ENCODE data around the gene ARHGAP42.
"Not testable (repeated sequence)": the region's sequence is repeated elsewhere in the genome, so short reads cannot be mapped to it uniquely, and the experiment has no call there.

The ARHGAP42 gene, protein sequence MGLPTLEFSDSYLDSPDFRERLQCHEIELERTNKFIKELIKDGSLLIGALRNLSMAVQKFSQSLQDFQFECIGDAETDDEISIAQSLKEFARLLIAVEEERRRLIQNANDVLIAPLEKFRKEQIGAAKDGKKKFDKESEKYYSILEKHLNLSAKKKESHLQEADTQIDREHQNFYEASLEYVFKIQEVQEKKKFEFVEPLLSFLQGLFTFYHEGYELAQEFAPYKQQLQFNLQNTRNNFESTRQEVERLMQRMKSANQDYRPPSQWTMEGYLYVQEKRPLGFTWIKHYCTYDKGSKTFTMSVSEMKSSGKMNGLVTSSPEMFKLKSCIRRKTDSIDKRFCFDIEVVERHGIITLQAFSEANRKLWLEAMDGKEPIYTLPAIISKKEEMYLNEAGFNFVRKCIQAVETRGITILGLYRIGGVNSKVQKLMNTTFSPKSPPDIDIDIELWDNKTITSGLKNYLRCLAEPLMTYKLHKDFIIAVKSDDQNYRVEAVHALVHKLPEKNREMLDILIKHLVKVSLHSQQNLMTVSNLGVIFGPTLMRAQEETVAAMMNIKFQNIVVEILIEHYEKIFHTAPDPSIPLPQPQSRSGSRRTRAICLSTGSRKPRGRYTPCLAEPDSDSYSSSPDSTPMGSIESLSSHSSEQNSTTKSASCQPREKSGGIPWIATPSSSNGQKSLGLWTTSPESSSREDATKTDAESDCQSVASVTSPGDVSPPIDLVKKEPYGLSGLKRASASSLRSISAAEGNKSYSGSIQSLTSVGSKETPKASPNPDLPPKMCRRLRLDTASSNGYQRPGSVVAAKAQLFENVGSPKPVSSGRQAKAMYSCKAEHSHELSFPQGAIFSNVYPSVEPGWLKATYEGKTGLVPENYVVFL

DNA sequence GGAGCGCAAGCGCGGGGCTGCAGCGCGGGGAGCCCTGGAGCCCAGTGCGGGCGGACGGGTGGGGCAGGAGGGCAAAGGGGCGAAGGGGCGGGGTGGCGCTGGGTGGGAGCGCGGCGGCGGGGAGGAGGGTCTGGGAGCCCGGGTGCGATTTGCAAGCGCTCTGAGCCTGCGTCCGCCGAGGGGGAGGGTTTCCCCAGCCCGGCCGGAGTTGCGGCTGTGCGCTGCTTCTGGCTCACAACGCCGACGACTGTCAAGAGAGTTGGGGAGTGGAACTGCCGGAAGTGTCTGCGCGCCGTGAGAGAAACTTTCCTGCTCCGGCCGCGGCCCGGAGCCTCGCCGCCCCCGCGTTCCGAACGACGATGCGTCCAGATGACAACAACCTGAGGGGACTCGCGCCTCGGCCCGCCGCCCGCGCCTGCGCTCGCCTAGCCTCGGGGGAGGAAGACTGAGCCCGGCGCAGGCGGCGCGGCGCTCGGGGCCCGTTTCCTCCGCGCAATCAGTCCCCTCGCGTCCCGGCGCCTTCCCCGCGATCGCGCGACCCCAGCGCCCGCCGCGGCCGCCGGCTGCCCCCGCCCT is at the start of gene ARHGAP42:
ARHGAP42 (plus strand) TSS at position 235 of the 576 bp plus-strand sequence. CDS start 391 bp downstream, outside the sequence.
- DNase-seq: no peak

DNA sequence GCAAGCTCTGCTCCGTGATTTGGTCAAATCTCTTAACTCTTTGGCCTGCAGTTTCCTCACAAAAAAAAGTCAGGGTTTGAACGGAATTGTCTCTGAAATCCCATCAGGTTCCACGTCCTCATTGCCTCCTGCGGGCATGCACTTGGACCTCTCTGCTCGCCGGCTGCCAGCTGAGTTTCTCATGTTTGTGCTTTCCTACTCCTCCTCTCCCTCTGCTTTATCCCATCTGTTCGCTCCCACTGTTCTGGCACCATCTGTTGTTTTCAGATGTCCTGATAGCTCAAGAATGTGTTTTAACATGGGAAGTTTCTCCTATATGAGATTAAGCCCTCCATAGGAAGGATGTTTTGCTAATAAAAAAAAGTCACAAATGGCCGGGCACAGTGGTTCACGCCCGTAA is 49.4 kb upstream of the ARHGAP42 start:
- no peak for DNase-seq

DNA sequence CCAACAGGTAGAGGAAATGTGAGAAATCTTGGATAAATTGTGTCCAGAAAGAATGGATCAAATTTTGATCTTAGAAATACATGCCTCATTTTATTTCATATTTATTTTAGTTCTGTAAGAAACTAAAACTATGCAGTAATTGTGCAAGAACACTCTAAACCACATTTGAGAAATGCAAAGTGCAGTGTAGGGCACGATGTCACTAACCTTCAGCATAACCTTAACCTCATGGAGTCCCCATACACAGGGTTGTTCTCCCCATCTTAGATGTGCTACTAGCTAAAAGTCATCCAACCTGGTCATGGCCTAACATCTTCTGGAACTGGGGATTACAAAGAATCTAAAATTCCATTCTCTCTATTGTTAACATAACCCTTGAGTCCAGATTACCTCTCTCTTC is 48.4 kb upstream of the ARHGAP42 start:
- no peak for DNase-seq

DNA sequence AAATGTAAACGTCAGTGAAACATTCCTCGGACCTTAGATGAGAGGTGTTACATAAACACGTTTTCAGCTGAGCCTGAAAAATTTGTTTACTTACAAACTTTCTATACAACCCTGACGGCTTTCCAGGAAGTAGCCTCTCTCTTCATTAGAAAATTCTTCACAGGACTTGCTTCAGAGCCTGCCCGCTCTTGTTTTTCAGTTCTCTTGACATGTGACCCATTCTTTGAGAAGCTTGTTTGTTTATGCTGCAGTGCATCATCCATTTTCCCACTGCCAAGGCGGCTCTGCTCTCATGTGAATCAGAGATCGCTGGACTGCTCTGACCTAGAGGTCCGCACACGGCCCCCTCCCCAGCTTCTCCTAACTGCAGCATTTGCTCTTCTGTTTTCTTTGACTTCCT is 47.9 kb upstream of the ARHGAP42 start:
- no peak for DNase-seq

DNA sequence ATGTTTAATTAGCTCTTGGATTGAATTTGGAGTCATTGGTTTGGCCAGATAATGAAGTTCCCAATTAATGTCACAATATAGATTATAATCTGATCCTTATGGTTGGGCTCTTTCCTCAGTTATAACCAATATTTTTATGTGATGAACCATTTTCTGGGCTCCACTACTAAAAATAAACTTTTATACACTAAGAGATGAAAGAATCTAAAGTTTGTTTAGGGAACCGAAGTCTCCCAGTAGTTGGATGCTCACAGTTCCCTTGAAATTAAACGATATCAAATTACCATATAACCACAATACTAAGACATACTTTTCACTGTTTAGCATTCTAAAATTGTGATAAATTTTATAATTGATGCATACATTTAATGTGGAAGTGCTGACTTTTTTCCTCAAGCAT is 47.0 kb upstream of the ARHGAP42 start:
- DNase-seq: no peak

DNA sequence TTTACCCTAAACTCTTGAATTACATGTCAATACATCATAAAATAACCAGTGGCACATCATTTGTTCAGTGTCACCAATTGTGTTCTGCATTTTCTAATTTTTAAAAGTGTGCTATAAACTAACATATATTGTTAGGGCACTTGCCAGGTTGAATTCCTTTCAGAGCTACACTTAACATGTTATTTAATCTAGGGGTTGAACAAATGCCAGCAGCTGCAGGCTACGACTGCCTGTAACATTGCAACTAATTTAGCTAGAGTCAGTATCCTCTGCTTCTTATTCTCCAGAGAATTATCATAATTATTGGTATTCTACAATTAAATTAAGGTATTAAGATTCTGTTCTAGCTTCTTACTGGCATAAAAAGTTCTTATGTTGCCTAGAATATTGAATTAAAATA is 46.4 kb upstream of the ARHGAP42 start:
- DNase-seq: no peak

DNA sequence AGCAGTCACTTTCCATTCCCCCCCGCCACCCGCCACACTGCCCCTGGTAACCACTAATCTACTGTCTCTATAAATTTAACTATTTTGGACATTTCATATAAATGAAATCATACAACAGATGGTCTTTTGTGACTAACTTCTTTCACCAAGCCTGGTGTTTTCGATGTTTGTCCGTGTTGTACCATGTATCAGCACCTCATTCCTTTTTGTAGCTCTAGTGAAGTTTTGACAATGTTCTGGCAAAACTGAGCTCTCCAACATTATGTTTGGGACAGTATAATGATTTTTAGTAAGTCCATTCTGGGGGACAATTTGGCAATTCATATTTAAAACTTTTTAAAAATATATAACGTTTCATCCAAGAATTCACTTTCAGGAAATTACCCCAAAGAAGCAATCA is 45.6 kb upstream of the ARHGAP42 start:
- no peak for DNase-seq

DNA sequence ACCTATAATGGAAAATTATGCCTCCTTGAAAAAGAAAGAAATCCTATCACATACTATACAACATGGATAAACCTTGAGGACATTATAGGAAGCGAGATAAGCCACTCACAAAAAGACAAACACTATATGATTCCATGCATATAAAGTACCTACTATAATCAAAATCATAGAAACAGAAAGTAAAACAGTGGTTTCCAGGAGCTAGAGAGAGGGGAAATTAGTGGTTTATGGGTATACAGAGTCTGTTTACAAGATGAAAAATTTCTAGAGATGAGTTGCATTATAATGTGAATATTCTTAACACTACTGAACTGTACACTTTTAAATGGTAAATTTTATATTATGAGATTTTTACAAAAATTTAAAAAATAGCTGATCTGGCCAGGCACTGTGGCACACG is 40.5 kb upstream of the ARHGAP42 start:
- DNase-seq: no peak

DNA sequence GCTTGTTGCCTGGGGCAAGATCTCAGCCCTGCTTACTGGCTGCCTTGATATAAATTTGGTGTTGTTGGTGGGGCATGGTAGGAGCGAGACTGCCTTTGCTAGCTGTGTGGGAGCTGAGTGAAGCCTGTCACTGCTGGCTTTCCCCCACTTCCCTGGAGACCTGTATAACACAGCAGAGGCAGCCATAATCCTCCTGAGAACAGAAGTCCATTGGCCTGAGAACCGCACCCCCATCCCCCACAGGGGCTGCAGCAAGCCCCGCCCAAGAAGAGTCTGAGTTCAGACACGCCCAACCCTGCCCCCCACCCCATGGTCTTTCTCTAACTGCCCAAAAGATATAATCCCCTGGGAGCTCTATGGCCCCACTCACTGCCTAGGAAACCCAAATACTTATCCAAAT is 39.2 kb upstream of the ARHGAP42 start:
- DNase-seq: no peak

DNA sequence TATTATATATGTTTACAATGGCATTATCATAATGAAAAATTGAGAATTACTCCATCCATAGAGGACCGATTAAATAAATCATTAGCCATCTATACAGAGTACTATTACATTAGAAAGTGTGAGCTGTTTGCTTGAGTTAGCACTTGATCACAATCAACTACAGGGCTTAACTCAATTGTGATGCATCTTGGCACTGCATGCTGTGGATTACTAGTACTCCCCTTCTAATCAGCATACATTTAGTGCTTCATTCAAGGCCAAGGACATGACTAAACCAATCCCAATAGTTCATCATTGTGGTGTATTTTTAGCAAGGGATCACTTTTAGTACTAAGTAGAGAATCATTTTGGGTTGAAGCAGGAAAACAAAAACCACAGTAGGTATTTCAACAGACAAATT is 23.5 kb upstream of the ARHGAP42 start:
- no peak for DNase-seq

DNA sequence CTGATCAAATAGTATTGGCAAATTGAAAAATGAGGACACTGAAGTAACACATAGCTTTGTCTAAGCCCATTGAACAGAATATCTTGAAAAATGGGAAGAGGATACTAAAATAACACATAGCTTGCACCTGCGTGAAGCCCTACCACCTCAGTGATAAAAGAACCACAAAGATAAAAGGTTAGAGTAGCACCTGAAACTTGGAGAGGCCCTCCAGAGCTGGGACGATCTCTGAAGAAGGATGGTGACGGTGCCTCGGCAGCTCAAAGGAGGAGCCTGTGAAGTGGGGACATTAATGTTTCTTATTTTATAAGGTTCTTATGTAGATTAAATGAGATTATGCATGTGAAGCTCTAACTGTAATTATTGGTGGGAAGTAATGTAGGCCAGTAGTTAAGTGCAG is 23.1 kb upstream of the ARHGAP42 start:
- no peak for DNase-seq

DNA sequence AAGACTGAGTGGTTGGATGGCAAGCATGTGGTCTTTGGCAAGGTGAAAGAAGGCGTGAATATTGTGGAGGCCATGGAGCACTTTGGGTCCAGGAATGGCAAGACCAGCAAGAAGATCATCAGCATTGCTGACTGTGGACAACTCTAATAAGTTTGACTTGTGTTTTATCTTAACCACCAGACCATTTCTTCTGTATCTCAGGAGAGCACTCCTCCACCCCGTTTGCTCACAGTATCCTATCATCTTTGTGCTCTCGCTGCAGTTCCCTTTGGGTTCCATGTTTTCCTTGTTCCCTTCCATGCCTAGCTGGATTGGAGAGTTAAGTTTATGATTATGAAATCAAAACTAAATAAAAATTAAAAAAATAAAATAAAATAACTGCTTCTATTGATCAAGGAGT is 20.3 kb upstream of the ARHGAP42 start:
- DNase-seq: not testable (repeated sequence)

DNA sequence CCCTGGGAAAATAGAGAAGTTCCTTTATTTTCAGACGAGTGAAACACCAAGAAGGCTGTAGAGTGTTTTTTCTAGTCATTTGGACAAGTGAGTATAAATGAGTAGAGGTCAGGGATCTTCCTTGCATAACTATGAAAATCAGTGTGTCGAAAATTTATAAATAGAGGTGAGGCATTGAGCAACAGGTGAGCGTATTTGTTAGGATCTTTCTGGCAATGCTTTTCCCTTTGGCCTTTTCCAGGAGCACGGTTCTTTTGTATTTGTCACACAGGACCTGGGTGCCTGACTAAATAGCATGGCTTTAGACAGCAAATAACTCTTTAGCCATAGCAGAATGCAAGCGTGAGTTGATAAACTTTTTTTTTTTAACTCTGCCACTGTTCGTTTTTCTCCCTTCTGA is 19.6 kb upstream of the ARHGAP42 start:
- no peak for DNase-seq

DNA sequence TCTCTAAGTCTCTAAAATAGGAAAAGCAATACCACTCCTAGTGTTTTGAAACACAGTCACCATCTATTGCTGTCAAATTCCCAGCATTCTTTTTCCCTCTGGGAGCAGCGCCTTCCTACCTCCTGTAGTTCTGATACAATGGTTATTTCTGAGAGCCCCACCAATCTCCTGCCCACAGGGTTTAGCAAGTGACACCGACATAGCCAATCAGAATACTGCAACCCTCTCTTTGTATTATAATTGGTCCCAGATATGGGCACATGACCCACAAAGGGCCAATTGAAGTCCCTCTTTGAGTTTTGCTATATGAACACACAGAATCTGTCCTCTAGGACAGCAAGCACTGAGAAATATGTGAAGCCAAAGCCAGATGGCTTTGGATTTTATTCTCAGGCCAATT is 16.9 kb upstream of the ARHGAP42 start:
- DNase-seq: no peak

DNA sequence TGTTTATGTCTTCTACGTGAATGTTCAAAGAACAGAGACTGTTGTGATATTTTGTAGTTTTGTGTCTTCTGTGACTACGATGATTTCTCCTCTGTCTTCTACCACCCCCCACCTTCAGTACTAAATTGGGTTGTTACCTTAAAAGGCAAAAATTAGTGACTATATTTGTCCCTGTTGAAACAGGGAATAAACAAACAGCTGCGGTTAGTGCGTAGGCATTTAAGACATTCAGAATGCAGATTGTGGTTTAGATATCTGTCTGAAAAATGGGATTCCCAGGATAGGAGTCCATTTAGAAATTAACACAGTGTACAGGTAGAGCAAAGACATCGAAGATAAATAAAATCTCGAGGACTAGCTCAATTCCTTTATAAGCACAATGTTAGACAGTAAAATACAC is 15.6 kb upstream of the ARHGAP42 start:
- DNase-seq: no peak

DNA sequence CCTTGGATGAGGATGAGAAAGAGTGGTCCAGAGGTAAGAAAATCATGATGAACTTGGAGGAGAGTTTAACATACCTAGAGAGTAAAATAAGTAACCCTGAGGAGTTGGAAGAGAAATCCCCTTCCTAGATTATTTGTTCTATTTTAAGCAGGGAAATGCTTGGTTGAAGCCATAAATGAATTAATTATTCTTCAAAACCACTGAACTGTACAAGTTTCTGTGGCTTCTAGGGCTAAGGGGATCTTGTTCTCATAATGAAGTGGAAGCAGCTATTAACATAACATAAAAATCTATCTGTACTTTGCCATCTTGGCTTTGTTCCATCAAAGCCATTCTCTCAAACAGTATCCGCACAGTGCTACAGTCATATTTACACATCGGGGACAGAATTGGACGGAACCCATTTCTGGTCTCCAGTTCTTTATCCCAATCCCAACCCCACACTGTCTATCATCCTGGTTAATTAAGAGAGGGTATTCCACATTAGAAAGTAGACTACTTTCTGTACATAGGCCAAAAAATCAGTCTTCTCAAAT is 14.5 kb upstream of the ARHGAP42 start:
- DNase-seq: no peak

DNA sequence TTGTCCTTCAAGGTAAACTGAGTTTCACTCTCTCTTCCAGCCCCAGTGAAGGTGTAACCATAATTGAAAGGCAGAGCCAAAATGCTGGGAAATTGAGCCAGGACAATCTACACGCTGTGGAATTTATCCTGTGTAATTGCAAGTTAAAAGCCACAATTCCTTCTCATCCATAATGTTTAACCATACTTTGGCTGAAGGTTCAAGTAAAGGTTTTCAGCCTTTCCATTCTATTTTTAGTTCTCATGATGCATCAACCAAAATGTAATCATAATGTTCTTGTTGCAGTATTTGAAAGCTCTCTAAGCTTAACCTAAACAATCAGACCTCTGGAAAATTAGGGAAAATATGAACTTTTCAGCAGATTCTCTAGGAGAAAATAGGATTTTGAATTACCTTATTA is 14.0 kb upstream of the ARHGAP42 start:
- no peak for DNase-seq

DNA sequence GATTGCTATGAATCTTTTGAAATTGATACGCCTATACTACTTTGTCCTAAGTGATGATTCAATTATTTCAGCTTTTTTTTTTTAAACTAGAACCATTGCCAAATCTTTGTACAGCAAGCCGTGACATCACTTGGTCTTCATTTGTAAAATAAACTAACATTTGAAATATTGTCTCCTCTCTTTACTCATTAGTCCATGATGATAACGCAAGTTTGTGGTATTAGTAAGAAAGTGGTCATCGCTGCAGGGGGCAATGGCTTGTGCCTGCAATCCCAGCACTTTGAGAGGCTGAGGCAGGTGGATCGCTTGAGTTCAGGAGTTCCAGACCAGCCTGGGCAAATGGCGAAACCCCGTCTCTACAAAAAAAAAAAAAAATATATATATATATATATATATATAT is 12.9 kb upstream of the ARHGAP42 start:
- no peak for DNase-seq

DNA sequence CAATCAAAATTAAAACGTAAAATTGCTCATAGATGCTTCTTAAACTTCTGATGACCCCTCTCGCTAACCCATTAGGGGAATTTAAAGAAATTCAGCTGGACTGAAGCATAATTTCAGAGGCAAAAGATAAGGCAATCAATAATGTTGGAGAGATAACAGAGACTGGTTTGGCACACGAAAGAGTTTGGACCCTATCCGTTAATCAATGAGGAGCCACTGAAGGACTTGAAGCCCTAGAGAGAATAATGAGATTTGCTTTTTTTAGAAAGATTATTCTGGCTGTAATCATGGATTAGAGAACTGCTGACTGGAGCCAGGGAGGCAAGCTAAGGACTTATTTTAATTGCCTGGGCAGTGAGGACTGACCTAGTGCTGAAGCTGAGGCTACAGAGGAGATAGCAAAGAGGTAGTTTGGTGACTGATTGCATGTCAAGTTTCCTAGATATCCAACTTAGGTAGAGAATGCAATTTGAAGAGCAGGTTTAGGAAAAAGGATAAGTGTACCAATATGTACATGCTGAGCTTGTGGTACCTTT is 11.9 kb upstream of the ARHGAP42 start:
- DNase-seq: no peak

DNA sequence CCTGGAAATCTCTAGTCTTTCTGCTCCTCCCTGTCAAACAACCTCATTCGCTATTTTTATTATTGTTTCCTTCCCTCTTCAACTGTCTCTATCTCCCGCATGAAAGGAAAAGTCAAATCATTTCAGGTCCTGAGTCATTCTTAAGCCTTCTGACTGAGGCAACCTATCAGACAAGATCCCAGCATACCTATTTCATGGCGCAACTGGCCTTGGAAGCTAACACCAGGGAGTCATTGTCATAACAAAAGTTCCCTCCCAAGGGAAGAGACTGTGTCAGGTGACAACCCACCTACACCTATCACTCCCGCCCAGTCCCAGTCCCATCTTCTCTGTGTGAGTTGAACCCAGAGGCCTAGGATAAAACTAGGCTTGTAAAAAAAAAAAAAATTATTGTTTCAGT is 10.2 kb upstream of the ARHGAP42 start:
- DNase-seq: no peak

DNA sequence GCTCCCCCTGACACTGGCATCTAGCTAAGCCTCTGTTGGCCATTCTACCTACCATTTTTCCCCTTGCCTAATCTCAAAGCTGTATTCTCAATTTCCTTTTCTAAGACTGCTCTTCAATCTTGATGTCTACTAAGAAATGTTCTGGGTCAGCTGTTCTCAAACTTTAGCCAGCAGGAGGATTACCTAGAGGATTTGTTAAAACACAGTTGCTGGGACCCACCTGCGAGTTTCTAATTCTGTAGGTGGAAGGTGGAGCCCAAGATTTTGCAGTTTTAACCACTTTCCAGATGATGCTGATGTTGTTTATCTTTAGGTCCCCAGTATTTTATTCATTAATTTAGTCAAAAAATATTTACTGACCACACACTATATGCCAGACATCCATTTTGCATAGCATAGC is 9.3 kb upstream of the ARHGAP42 start:
- DNase-seq: no peak

DNA sequence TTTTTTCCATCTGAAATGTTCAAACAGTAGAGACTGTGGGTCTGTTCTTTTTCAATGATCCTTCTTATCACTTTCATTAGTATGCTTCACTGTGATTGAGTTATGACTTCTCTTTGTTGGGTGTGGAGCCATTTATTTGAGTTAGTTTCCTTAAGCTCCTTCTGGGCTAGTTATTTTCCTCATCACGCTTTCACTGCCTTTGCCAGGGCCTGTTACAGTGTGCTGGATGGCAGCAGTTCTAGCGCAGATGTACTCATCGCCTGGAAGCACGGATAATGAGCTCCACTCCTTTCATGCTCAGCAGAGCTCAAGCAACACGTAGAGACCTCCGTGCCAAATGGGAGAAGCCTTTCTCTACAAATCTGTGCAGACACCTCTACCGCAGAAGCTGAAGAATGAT is 7.0 kb upstream of the ARHGAP42 start:
- no peak for DNase-seq

DNA sequence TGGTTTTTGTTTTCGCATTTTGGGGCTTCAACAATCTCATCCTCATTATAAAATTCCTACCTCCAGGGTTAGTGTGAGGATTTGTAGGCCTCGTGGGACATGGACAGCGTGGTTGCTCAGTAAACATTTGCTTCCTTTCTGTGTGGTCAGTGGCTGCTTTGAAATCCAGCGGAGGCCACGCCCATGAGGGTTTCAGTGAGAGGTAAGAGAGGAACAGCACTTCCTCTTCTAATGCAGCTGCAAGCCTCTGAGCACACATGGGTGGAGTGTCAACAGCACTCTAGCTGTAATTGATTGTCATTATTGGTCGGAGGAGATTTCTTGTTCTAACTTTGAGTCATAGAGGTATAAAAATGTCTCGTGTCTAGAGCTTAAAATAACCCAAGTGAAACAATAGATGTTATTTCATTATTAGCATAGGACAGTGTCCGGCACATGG is 6.0 kb upstream of the ARHGAP42 start:
- DNase-seq: peak; percentile 71

Measured in NCI-H1417 treated with DMSO at 0.1 percent for 48 hours (cell line).